Left lung (tissue), 10 donors: Measurements from ENCODE around the gene SMIM20. TPM values are rescaled to one million over a fixed set of nuclear protein-coding genes. Genes with fewer than 3 reads are reported as not detected.

Experiments used
- ATAC-seq: fragments of 200-7000 bp; cut with Tn5 transposase; one replicate; pipeline ENCODE4 v1.9.1; 2020; ENCODE audit warnings: moderate library complexity
- DNase-seq, 4 donors: peaks; one replicate each; pipeline ENCODE4 v3.0.0-alpha.2; 2013 to 2020
- H3K27ac ChIP-seq, 2 donors: fragments of 200-600 bp; sonication (generic) in 1 of 2; one replicate each; pipeline versions ENCODE4 v1.5.0 to v1.8.0; 2020 to 2021
- H3K27me3 ChIP-seq, 2 donors: fragments of 200-600 bp; sonication (generic) in 1 of 2; one replicate each; pipeline versions ENCODE4 v1.5.0 to v1.8.0; 2020 to 2021
- H3K36me3 ChIP-seq, 2 donors: fragments of 200-600 bp; sonication (generic) in 1 of 2; one replicate each; pipeline versions ENCODE4 v1.5.0 to v1.8.0; 2020 to 2021
- H3K4me1 ChIP-seq, 2 donors: fragments of 200-600 bp; one replicate each; pipeline ENCODE4 v1.8.0; 2021
- H3K4me3 ChIP-seq, 2 donors: fragments of 200-600 bp; sonication (generic) in 1 of 2; one replicate each; pipeline versions ENCODE4 v1.5.0 to v1.8.0; 2020 to 2021; ENCODE audit warnings: mild to moderate bottlenecking in 1 of 2
- H3K9me3 ChIP-seq, 2 donors: fragments of 200-600 bp; sonication (generic) in 1 of 2; one replicate each; pipeline versions ENCODE4 v1.5.0 to v1.8.0; 2020 to 2021
- intact Hi-C, 2 donors: fragments of 100-400 bp; cut with DNase I; formaldehyde crosslinking; loops; one replicate each; pipeline versions ENCODE4 v1.11.2 to v1.14.2; 2022
- polyA plus RNA-seq, 6 donors: library from polyadenylated mRNA; unstranded; fragments of 120-200 nt; gene quantifications; one replicate each; pipeline ENCODE4 v1.2.1, GENCODE V29; 2013; ENCODE audit not compliant: insufficient read length in 6 of 6
- total RNA-seq, 2 donors: library from RNA; stranded (reverse); fragmentation: NEBNext Ultra II Directional; extraction: Animal tissue kit (Norgen Biotek cat#: 25700); gene quantifications; one replicate each; pipeline ENCODE4 v1.2.1, GENCODE V29; 2021
- TF ChIP-seq, protein P1 (sequence below), 2 donors: fragments of 200-600 bp; sonication (generic) in 1 of 2; IDR thresholded peaks; one replicate each; pipeline versions ENCODE4 v1.5.0 to v1.8.0; 2021; ENCODE audit warnings: antibody characterized with exemption in 2 of 2
- donor health status: DM: no; HTN: yes; CAD: no.
- donor health status: DM: no; HTN: no; CAD: no.

The SMIM20 gene
- total and polyA plus RNA-seq, 8 donors: 20.1 to 48.6 (median 41.7) TPM

DNA sequence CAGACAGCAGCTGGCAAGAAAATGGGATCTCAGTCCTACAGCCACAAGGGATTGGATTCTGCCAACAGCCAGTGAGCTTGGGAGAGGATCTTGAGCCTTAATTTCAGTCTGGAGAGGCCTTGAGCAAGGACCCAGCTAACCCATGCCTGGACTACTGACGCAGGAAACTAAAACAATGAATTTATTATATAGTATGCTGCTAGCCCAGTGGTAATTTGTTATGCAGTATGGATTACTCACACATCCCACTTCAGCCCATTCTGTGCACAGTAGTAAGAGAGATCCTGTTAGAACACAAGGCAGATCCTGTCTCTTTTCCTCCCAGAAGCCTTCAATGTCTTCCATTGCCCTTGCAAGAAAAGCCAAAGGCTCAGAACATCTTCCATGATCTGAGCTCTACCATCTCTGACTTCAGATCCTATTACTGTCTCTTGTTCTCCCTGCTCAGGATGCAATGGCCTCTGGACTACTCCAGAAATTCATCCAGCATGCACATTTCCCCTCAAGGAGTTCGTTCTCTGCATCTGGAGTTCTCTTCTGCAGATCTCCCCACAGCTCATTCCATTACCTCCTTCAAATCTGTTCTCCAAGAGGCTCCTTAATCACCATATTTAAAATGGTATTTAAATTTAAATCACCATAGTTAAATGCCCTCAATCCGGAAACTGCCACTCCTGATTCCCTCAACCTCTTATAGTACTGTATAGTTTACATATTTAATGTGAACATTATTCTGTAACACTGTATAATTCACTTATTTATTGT, 27.6 kb downstream of the SMIM20 start:
- no peaks in the 10 kb centered on the region for H3K36me3 ChIP-seq
- no peaks in the 10 kb centered on the region for H3K9me3 ChIP-seq
- no peak overlapping the region for H3K4me3 ChIP-seq
- intact Hi-C loops: no loop called here
- H3K27me3 ChIP-seq: no peaks in the 10 kb centered on the region
- no peaks in the 10 kb centered on the region for H3K4me1 ChIP-seq
- TF ChIP-seq, protein P1, sequence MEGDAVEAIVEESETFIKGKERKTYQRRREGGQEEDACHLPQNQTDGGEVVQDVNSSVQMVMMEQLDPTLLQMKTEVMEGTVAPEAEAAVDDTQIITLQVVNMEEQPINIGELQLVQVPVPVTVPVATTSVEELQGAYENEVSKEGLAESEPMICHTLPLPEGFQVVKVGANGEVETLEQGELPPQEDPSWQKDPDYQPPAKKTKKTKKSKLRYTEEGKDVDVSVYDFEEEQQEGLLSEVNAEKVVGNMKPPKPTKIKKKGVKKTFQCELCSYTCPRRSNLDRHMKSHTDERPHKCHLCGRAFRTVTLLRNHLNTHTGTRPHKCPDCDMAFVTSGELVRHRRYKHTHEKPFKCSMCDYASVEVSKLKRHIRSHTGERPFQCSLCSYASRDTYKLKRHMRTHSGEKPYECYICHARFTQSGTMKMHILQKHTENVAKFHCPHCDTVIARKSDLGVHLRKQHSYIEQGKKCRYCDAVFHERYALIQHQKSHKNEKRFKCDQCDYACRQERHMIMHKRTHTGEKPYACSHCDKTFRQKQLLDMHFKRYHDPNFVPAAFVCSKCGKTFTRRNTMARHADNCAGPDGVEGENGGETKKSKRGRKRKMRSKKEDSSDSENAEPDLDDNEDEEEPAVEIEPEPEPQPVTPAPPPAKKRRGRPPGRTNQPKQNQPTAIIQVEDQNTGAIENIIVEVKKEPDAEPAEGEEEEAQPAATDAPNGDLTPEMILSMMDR (IDR thresholded peaks at IDR 0.05): no peak
- no peak for DNase-seq
- ATAC-seq: no peak
- no peak overlapping the region for H3K27ac ChIP-seq

DNA sequence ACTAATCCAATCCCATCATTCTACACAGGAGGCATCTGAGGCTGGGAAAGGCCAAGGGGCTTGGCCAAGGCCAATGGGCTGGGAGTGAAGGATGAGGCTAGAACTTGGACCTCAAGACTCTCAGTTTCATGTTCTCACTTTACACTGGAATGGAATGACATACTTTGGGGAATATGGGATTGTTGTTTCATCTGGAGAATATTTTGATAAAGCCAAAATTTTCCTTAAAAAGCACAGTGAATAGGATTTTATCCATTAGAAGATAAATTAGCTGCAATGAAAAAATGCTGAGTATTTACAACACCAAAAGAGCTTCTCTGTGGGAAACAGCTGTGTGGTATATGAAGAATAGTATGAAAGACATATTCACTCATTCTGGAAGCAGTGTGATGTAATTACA, 29.3 kb downstream of the SMIM20 start:
- Histone ChIP-seq H3K4me1 (no peaks in the 10 kb centered on the region), H3K27me3 (no peaks in the 10 kb centered on the region), H3K27ac (no peak overlapping the region), H3K36me3 (no peaks in the 10 kb centered on the region), H3K4me3 (no peak overlapping the region), H3K9me3 (no peaks in the 10 kb centered on the region)
- TF ChIP-seq, protein P1 (IDR thresholded peaks at IDR 0.05): no peak
- intact Hi-C loops: no loop called here
- DNase-seq: no peak
- ATAC-seq: peak; percentile 54

DNA sequence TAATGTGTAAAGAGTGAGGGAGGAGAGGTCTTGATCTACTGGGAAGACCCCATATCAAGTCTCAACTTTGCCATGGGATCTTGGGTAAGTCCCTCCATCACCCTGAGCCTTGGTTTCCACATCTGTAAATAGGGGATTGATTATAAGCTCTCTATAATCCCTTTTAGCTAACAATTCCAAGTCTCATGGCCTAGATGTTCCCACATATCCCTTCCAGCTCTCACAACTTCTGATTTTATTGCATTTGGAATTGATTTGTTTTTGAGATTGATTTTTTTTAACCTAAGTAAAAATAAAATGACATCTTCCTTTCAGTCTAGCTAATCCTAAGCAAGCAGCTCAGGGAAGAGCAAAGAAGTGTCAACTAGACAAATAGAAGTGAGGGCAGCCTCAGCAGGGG, 29.8 kb downstream of the SMIM20 start:
- Histone ChIP-seq H3K36me3 (no peaks in the 10 kb centered on the region), H3K4me3 (no peak overlapping the region), H3K4me1 (no peaks in the 10 kb centered on the region), H3K9me3 (no peaks in the 10 kb centered on the region), H3K27me3 (no peaks in the 10 kb centered on the region), H3K27ac (no peak overlapping the region)
- TF ChIP-seq, protein P1 (IDR thresholded peaks at IDR 0.05): no peak
- intact Hi-C loops: no loop called here
- DNase-seq (no peak), ATAC-seq (no peak)

DNA sequence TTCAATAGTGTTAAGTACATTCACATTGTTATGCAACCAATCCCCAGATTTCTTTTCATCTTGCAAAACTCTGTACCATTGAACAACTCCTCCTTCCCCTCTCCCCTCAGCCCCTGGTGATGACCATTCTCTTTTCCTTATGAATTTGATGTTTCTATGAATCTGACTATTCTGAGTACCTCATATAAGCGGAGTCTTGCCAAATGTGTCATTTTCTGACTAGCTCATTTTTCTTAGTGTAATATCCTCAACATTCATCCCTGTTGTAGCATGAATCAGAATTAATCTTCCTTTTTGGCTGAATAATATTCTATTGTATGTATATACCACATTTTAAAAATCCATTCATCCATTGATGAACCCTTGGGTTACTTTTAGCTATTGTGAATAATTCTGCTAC, 34.0 kb downstream of the SMIM20 start:
- no peaks in the 10 kb centered on the region for H3K9me3 ChIP-seq
- H3K36me3 ChIP-seq: no peaks in the 10 kb centered on the region
- no peak for ATAC-seq
- no peaks in the 10 kb centered on the region for H3K27me3 ChIP-seq
- intact Hi-C loops: no loop called here
- no peak overlapping the region for H3K4me3 ChIP-seq
- H3K4me1 ChIP-seq: no peaks in the 10 kb centered on the region
- no peak for DNase-seq
- TF ChIP-seq, protein P1 (IDR thresholded peaks at IDR 0.05): no peak
- no peak overlapping the region for H3K27ac ChIP-seq

DNA sequence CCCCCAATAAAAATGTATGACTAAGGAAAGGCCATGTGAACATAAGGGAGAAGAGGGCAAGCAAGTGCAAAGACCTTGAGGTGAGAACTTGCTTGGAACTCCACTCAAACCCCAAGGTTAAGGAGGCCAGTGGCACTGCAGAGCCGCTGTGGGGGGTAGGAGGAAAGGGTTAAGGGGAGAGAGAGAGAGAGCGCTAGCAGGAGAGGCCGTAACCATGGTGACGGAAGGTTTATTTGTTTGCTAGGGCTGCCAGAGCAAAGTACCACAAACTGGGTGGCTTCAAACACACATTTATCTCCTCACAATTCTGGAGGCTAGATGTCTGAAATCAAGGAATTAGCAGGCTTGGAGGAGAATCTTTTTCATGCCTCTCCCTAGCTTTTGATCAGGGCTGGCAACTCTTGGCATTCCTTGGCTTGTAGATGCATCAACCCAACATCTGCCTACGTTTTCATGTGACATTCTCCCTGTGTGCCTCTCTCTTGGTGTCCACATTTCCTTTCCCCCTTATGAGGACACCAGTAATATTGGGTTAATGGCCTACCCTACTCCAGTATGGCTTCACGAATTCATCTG, 35.2 kb downstream of the SMIM20 start:
- TF ChIP-seq, protein P1 (IDR thresholded peaks at IDR 0.05): no peak
- ATAC-seq (peak; percentile 27), DNase-seq (peak in 1 of 4 donors; percentile 39)
- H3K4me3 ChIP-seq: no peak overlapping the region
- no peaks in the 10 kb centered on the region for H3K9me3 ChIP-seq
- intact Hi-C loops: no loop called here
- no peak overlapping the region for H3K27ac ChIP-seq
- H3K4me1 ChIP-seq: no peaks in the 10 kb centered on the region
- H3K36me3 ChIP-seq: no peaks in the 10 kb centered on the region
- no peaks in the 10 kb centered on the region for H3K27me3 ChIP-seq
